Activated naive CD8-positive, alpha-beta T cell (primary cell): Measurements from ENCODE around the gene PRDX5.
A peak's percentile ranks its signal among the peaks of the same experiment; 100 is the strongest.
"Not testable (repeated sequence)": the region's sequence is repeated elsewhere in the genome, so short reads cannot be mapped to it uniquely, and the experiment has no call there.

Experiments used
- H3K27ac Mint-ChIP-seq: one replicate; pipeline ENCODE4 v1.8.0; 2021; ENCODE audit warnings: mixed read lengths
- H3K27me3 Mint-ChIP-seq: one replicate; pipeline ENCODE4 v1.8.0; 2021; ENCODE audit warnings: mixed read lengths
- H3K36me3 Mint-ChIP-seq: one replicate; pipeline ENCODE4 v1.8.0; 2021; ENCODE audit warnings: mixed read lengths
- H3K4me1 Mint-ChIP-seq: one replicate; pipeline ENCODE4 v1.8.0; 2021; ENCODE audit warnings: low read depth, mixed read lengths
- H3K4me3 Mint-ChIP-seq: one replicate; pipeline ENCODE4 v1.8.0; 2021; ENCODE audit warnings: mild to moderate bottlenecking, mixed read lengths
- H3K9me3 Mint-ChIP-seq: one replicate; pipeline ENCODE4 v1.8.0; 2021; ENCODE audit warnings: low read depth, mixed read lengths

The PRDX5 gene

GRCh38 chr11:64323373-64323772 is 5.5 kb downstream of the PRDX5 start:
- Mint-ChIP-seq H3K27ac (no peak overlapping the region), H3K36me3 (peaks cover 2% of the 10 kb centered on the region), H3K27me3 (no peaks in the 10 kb centered on the region), H3K4me1 (peaks cover 14% of the 10 kb centered on the region), H3K4me3 (no peak overlapping the region), H3K9me3 (no peaks in the 10 kb centered on the region)

- H3K27ac Mint-ChIP-seq, H3K4me3 Mint-ChIP-seq, H3K27me3 Mint-ChIP-seq, H3K9me3 Mint-ChIP-seq, H3K36me3 Mint-ChIP-seq: not testable (repeated sequence)
- H3K4me1 Mint-ChIP-seq, result peaks cover 11% of the 10 kb centered on the region
Observed at GRCh38 chr11:64323984-64324383, 6.1 kb downstream of the PRDX5 start.

GRCh38 chr11:64324692-64325469 is 7.0 kb downstream of the PRDX5 start:
- Mint-ChIP-seq H3K36me3 (peaks cover 2% of the 10 kb centered on the region), H3K4me1 (peaks cover 7% of the 10 kb centered on the region), H3K27me3 (no peaks in the 10 kb centered on the region), H3K27ac (no peak overlapping the region), H3K4me3 (no peak overlapping the region), H3K9me3 (no peaks in the 10 kb centered on the region)

GRCh38 chr11:64327375-64327774 is 9.5 kb downstream of the PRDX5 start:
- H3K9me3 Mint-ChIP-seq, result no peaks in the 10 kb centered on the region
- no peak overlapping the region for H3K4me3 Mint-ChIP-seq
- peaks cover 2% of the 10 kb centered on the region for H3K36me3 Mint-ChIP-seq
- H3K4me1 Mint-ChIP-seq, result peaks cover 8% of the 10 kb centered on the region
- H3K27me3 Mint-ChIP-seq, result no peaks in the 10 kb centered on the region
- no peak overlapping the region for H3K27ac Mint-ChIP-seq

- Mint-ChIP-seq H3K27ac (no peak overlapping the region), H3K9me3 (no peaks in the 10 kb centered on the region), H3K4me1 (peaks cover 8% of the 10 kb centered on the region), H3K27me3 (no peaks in the 10 kb centered on the region), H3K4me3 (no peak overlapping the region), H3K36me3 (peaks cover 2% of the 10 kb centered on the region)
Observed at GRCh38 chr11:64327993-64328392, 10.1 kb downstream of the PRDX5 start.

GRCh38 chr11:64330888-64331287 is 13.0 kb downstream of the PRDX5 start:
- Mint-ChIP-seq H3K4me3 (no peak overlapping the region), H3K27me3 (no peaks in the 10 kb centered on the region), H3K36me3 (peaks cover 2% of the 10 kb centered on the region), H3K4me1 (peaks cover 12% of the 10 kb centered on the region), H3K27ac (no peak overlapping the region), H3K9me3 (no peaks in the 10 kb centered on the region)

GRCh38 chr11:64331569-64332371 is 13.8 kb downstream of the PRDX5 start:
- H3K9me3 Mint-ChIP-seq, result no peaks in the 10 kb centered on the region
- H3K27me3 Mint-ChIP-seq, result no peaks in the 10 kb centered on the region
- H3K4me1 Mint-ChIP-seq, result peaks cover 12% of the 10 kb centered on the region
- H3K36me3 Mint-ChIP-seq, result peaks cover 2% of the 10 kb centered on the region
- H3K4me3 Mint-ChIP-seq, result peak overlapping the region; percentile 56
- peak overlapping the region; percentile 73 for H3K27ac Mint-ChIP-seq

GRCh38 chr11:64333556-64333955 is 15.6 kb downstream of the PRDX5 start:
- Mint-ChIP-seq H3K9me3 (no peaks in the 10 kb centered on the region), H3K4me1 (peaks cover 22% of the 10 kb centered on the region), H3K4me3 (no peak overlapping the region), H3K36me3 (no peaks in the 10 kb centered on the region), H3K27ac (no peak overlapping the region), H3K27me3 (no peaks in the 10 kb centered on the region)

- H3K36me3 Mint-ChIP-seq, result no peaks in the 10 kb centered on the region
- no peaks in the 10 kb centered on the region for H3K9me3 Mint-ChIP-seq
- no peak overlapping the region for H3K4me3 Mint-ChIP-seq
- no peaks in the 10 kb centered on the region for H3K27me3 Mint-ChIP-seq
- H3K4me1 Mint-ChIP-seq, result peaks cover 32% of the 10 kb centered on the region
- H3K27ac Mint-ChIP-seq, result no peak overlapping the region
Observed at GRCh38 chr11:64334764-64335735, 17.1 kb downstream of the PRDX5 start.

GRCh38 chr11:64337538-64338249 is 19.8 kb downstream of the PRDX5 start:
- Mint-ChIP-seq H3K9me3 (no peaks in the 10 kb centered on the region), H3K27ac (peak overlapping the region; percentile 68), H3K4me3 (peak overlapping the region; percentile 23), H3K36me3 (no peaks in the 10 kb centered on the region), H3K4me1 (peaks cover 39% of the 10 kb centered on the region), H3K27me3 (no peaks in the 10 kb centered on the region)

GRCh38 chr11:64338716-64339115 is 20.8 kb downstream of the PRDX5 start:
- peak overlapping the region; percentile 92 for H3K4me3 Mint-ChIP-seq
- H3K36me3 Mint-ChIP-seq, result no peaks in the 10 kb centered on the region
- H3K4me1 Mint-ChIP-seq, result peaks cover 39% of the 10 kb centered on the region
- no peaks in the 10 kb centered on the region for H3K27me3 Mint-ChIP-seq
- no peaks in the 10 kb centered on the region for H3K9me3 Mint-ChIP-seq
- peak overlapping the region; percentile 91 for H3K27ac Mint-ChIP-seq

- Mint-ChIP-seq H3K9me3 (no peaks in the 10 kb centered on the region), H3K4me1 (peaks cover 39% of the 10 kb centered on the region), H3K27me3 (no peaks in the 10 kb centered on the region), H3K4me3 (peak overlapping the region; percentile 92), H3K36me3 (no peaks in the 10 kb centered on the region), H3K27ac (peak overlapping the region; percentile 91)
Observed at GRCh38 chr11:64339286-64339685, 21.4 kb downstream of the PRDX5 start.

- H3K4me3 Mint-ChIP-seq, result peak within 1 kb of the TSS; percentile 92
- H3K27ac Mint-ChIP-seq, result peak within 1 kb of the TSS; percentile 91
- peaks cover 39% of the 10 kb centered on the region for H3K4me1 Mint-ChIP-seq
- no peaks in the 10 kb centered on the region for H3K27me3 Mint-ChIP-seq
- H3K9me3 Mint-ChIP-seq, result no peaks in the 10 kb centered on the region
- H3K36me3 Mint-ChIP-seq, result no peaks in the 10 kb centered on the region
Observed at GRCh38 chr11:64339754-64340408, 22.0 kb downstream of the PRDX5 start, which contains the start of gene CCDC88B. TSS of gene CCDC88B (plus strand) at chr11:64340204. CDS start at chr11:64340267, 63 bp downstream.
